Stimulated activated CD8-positive, alpha-beta memory T cell treated with anti-CD3 and anti-CD28 coated beads, Interleukin-4, amount 100 ng/mL, for 1 hour (primary cell): ENCODE results near the gene IMP4.

Source experiments
- DNase-seq, 2 donors: peaks; one replicate each; pipeline ENCODE4 v3.0.0-alpha.2; 2020; ENCODE audit warnings: low read depth in 2 of 2, low spot score in 1 of 2

The IMP4 gene

DNA sequence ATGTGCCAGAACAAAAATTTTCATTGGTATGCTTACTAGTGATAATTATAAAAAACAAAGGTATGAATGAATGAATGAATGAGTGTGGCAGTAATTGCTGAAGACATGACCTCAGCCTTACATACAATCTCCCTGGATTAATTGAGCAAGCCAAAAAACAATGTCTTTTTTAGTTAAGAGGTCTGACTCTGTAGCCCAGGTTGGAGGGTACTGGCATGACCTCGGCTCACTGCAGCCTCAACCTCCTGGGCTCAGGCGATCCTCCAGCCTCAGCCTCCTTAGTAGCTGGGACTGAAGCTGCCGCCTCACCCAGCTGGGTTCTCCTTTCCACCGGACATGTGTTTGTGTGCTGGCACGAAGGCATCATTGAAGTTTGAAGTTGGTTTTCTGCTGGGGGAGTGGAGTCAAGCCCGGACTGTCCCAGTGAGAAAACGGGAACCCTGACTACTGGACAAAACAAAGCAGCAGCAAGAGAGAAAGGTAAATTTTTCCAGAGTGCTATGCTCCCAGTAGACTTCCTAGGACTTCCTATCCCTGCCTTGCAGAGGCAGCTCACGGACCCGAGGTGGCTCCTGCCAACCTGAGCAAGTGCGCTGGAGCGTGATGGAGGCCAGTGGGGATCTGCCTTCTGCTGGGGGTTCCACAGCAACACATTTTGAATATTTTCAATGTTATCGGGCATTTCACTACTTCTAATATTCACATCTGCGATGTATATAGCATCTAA, 6.4 kb upstream of the IMP4 start:
- no peak for DNase-seq

DNA sequence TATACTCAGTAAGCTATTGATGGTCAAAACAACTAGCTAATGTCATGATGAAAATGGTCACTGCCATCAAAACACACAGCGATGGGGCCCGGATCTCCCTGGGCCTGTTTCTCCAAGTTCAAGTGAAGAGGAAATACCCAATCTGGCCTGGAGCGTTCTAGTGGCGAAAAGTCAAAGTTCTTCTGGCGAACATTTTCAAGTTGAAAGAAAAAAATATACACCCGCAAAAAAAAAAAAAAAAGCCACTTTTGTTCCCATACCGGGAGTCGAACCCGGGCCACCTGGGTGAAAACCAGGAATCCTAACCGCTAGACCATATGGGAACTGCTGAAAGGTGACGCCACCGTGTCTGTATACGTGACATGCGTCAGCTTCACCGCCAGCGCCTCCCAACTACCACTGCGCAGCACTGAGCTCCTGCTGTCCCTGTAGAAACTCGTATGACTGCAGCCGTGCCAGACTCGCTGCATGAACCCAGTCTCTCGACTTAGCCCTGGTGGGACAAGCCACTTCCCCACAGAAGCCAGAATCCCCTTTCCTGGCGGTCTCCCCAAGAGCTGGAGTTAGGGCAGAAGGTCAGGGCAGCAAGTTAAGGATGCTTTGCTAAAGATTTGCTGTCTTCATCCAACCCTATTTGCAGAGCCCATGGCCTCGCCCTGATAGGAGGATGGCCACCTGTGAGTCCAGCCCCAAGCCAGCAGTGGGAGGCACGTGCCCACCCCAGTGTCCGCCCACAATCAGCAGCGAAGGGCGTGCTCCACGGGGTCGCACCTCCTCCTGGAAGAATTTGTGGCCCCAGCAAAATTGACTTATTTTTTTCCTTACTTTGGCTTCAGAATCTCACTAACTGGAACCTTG, 5.6 kb upstream of the IMP4 start:
- no peak for DNase-seq

DNA sequence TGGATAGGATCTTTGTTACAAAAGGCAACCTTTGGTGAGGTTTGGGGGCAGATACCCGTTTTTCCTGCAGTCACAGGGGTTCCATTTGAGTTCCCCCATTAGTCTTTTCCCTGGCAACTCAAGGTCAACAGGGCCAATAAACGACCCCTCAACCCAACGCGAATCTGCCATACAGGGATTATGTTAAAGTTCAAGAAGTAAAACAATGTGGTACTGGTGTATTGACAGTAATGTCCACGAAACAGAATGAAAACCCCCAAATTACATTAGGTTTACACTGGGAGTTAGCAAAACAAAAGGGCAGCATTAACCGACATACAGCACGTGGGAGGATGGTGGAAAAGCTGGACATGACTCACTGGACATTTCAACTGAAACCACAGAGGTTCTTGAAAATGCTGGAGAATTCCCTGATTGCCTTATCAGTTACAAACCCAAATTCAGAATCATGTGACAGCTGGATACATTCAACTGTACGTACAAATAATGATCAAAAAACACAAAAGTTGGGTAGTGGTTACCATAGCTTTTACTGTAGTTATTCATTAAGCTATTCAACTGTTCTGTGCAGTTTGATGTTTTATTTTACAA, 4.9 kb upstream of the IMP4 start:
- DNase-seq, result no peak

DNA sequence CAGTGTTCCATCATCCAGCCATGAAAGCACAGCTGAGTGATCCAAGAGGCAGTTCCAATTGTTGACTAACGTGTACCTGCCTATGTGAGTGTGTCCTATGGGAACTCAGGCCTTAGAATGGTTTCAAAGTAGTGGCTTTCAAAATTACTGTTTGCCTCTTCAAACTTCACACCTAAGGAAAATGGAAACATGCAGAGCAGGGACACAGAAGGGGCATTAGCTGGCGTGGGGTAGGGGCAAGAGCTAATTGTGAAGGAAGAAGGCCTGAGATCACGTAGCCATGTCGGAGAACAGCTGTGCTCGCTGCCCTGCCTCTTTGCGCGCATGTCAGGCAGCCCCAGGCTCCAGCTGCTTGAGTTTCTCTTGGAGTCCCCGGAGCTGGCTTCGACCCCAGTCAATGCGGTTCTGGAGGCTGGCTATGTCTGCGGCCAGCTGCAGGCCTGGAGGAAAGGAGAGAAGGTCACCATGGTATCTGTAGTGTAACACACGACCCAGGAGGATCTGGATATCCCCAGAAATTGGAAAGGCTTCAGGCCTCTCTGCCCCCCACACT, 3.8 kb upstream of the IMP4 start:
- DNase-seq, result no peak

DNA sequence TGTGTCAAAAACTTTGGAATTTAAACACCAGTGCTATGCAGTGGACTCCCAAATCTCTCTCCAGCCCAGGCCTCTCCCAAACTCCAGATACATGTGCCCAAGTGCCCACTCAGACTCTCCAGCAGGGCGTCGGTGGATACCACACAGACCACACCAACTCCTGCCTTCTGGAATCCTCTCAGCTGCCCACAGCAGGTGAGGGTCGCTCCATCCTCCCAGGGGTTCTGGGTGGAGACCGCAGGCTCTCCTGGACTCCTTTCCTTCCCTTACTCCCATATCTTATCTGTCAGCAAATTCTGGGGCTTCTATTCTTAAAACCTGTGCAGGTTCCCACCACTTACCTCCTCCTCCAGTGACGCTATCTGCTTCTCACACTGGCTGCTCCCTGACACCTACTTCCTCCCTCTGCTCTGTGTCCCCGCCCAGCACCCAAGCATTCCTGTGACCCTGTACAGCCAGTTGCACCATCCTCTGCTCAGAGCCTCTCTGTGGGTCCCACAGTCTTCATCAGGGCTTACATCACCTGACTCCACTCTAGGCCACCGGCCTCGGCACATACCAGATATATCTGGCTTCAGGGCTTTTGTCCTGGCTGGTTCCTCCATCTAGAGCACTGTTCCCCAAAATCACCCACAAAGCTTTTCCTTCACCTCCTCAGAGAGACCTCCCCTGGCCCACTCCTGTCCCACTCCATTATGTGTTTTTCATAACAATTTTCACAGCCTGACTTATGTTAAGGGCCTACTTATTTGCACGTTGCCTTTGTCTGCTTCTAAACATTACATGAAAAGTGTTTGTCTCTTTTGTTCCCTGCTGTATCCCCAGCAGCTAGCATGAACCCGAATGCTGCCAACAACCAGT, 2.6 kb upstream of the IMP4 start:
- no peak for DNase-seq

DNA sequence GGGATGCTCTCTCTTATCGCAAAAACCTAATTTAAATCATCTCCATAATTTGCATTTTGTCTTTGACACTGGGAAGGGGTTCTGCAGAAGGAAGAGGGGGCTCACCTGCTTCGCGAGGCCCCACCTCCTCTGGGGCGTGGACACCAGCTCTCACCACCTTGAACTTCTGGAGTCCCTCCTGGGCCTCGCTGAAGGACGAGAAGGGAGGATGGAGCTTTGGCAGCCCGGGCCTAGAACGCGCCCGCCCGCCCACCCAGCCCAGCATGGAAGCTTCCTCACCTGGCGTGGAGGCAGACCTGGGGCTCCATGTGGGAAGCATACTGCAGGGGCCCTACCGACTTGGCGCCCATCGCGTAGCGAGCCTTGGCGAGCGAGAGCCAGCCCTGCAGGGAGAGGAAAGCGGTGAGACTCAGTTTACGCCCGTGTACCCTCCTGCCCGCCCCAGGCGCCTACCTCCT, 1.1 kb upstream of the IMP4 start:
- no peak for DNase-seq

DNA sequence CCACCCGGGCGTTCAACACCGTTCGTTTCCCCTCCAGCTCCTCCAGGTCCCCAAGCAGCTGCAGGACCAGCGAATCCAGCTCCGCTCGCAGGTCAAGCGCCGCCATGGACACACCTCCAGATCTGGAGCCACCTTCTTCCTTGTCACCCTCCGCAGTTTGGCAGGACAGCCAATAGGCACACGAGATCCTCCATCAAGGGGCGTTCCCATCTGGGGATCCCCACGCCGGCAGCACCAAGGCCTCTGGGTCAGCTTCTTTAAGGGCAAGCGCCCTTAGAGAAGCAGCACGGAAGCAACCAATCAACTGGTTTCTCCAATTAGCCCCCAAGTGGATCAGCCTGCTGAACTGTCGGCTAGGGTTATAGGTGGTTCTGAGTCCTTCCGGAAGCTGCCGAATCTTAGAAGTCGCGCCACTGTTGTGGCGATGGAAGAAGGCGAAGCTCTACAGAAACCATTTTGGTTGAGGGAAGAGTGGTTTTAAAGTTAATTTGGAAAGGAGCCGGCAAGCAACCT, 621 bp upstream of the IMP4 start:
- DNase-seq, result peak; percentile 53 to 67

DNA sequence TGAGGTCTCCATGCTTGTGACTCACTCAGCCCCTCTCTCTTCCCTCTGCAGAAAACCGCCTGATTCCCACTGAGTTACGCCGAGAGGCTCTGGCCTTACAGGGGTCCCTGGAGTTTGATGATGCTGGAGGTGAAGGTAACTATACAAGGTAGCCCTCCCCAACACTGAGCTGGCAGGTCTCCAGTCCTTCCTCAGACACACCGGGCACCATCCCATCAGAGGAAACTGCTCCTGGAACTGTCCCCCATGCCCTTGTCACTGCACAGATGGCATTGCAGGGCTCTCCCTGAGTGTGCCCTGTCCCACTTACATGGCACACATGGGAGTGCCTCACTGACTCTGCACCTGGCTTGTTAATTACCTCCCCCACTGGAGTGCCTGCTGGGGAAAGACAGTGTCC, 1.9 kb downstream of the IMP4 start:
- no peak for DNase-seq

DNA sequence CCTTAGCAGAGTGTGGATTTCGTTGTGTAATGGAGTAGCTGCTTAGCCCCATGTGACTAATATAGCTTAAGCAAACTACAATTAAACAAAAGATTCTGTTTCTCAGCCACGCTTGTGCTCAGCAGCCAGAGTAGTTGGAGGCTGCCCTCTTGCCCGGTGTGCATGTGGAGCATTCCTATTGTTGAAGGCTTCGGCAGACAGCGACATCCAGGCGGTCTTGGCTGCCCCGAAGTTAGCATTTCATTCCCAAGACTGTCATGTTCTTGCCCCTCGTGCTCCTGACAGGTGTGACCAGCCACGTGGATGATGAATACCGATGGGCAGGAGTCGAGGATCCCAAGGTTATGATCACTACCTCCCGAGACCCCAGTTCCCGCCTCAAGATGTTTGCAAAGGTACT, 2.4 kb downstream of the IMP4 start:
- no peak for DNase-seq

DNA sequence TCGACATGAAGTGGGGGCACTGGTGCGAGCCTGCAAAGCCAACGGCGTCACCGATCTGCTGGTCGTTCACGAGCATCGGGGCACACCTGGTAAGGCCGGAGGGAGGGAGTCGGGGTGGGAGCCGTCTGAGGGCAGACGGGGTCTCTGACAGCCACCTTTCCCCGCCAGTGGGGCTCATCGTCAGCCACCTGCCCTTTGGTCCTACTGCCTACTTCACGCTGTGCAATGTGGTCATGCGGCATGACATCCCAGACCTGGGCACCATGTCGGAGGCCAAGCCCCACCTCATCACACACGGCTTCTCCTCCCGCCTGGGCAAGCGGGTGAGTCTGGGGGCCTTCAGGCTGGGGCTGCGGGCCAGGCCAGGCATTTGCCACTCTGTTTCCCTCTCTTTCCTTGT, 2.9 kb downstream of the IMP4 start:
- DNase-seq, result no peak

DNA sequence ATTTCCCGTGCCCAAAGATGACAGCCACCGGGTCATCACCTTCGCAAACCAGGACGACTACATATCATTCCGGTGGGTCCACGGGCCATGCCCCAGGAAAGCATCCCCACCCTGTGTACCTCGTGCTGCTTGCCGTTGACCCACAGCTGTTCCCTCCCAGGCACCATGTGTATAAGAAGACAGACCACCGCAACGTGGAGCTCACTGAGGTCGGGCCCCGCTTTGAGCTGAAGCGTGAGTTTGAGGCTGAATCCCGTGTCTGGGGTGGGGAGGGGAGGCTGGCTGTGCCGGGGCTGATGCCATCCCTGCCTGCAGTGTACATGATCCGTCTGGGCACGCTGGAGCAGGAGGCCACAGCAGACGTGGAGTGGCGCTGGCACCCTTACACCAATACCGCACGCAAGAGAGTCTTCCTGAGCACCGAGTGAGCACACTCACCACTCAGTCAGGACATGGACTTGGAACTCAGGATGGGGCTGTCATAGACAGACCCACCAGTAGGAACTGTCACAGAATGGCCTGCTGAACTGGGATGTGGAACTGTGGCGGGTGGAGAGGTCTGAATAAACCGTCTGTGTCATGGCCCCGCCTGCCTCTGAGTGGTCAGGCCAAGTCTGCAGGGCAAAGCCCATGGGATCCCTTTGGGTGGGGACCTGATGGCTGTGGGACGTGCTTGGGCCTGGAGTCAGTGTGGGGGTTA, 3.5 kb downstream of the IMP4 start:
- DNase-seq, result no peak

DNA sequence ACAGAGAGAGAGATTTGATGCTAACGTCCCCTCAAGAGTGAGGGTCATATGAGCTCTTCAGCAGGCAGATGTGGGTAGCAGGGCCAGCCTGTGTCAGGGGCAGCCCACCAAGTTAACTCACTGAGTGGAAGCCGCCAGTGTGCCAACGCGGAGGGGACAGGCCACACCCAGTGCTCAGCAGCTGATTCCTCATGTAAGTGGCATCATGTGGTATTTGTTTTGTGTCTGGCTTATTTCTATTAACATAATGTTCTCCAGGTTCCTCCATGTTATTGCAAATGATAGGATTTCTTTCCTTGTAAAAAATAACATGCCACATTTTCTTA, 4.0 kb downstream of the IMP4 start:
- no peak for DNase-seq

DNA sequence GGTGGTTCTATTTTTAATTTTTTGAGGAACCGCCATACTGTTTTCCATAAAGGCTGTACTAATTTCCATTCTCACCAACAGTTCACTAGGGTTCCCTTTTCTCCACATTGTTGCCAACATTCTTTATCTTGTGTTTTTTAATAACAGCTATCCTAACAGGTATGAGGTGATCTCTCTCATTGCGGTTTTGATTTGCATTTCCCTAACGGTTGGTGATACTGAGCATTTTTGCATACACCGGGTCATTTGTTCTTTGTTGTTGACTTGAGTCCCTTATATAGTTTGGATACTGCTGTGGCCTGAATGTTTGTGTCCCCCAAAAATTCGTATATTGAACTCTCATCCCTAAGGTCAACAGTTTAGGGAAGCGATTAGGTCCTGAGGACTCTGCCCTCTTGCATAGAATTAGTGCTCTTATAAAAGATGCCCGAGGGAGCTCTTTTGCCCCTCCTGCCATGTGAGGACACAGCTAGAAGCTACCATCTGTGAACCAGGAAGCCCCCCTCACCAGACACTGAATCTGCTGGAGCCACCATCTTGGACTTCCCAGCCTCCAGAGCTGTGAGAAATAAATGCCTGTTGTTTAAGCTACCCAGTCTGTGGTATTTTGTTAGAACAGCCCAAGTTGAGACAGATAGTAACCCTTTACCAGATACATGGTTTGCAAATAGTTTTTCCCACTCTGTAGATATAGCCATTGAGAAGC, 4.7 kb downstream of the IMP4 start:
- DNase-seq, result no peak

DNA sequence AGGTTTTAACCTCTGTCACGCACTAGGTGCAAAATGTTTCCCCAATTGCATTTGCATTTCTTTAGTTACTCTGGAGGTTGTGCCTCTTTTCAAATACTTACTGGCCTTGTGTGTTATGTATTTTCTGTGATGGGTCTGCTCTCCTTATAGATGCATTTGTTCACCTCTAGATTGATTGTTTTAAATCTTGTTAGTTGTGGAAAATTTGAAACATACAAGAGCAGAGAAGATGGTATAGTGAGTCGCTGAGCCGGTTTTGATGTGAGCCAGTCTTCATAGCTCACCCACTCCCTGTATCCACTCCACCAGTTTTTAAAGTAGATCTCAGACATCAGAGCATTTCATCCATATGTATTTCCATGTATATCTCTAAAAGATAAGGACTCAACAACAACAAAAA, 6.5 kb downstream of the IMP4 start:
- no peak for DNase-seq

DNA sequence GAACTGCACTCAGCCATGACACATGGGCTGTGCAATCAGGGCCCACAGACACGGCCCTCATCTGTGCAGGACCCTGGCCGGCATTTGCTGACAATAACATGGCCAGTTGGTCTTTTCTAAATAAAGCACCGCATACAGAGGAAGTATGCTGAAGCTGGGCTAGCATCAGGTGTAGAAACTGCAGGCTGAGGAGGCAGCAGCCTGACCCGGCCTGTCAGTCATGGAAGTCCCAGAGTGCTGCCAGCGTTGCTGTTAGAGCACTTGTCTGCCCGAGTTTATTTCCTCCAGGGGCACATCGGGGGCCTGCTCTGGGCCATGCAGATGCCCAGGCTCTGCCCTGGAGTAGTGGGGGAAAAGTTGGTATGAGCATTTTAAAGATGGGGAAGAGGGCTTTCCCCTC, 9.0 kb downstream of the IMP4 start:
- no peak for DNase-seq

DNA sequence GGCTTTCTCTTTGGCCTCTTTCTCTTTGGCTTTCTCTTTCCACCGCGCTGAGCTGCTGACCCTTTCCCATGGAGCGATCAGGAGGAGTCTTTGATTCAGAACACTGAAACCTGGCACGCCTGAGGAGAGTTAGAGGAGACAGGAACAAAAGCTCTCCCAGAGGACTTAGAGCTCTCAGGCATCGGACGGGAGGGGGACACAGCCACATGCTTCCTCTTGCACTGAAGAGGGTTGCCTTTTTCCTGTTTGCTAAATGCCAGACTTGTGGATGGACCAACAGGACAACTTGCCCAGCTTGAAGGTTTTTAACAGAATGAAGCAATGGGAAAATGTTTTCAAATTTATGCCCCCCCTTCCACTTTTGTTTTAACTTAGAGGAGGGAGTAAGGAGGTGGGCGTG, 9.5 kb downstream of the IMP4 start:
- no peak for DNase-seq

DNA sequence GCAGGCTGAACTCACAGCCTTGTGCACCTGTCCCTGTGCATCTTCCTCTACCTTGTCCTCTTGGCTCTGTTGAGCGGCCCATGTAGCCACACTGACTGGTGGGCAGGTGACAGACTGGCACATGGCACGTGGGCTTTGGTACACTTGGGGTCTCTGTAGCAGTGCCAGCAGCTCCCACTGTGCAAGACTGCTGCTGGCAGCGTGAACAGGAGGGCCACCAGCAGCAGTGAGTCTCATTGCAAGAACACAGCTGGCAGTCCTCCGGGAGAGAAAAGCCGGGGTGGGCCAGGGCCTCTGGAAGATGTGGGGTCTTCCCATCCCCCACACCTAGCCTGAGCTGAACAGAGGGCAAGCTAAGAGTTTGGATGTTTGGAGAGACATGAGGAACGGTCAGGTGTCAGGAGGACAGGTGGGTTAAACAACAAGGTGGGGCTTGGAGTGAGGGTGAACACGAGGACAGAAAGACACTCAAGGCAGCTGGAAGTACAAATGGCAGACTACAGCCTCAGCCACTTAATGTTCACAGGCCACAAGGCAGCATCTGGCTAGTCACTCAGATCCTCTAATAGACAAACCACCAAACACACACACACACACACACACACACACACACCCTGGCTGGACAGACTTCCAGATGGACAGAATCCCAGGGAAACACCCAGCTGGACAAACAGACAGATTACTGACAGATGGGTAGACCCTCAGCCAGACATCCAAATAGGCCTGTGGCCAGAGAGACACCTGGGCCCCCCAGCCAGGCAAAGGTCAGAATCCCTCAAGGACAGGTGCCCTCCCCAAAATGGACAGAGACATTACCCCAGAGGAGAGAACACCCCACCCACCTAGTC, 10.8 kb downstream of the IMP4 start:
- no peak for DNase-seq

DNA sequence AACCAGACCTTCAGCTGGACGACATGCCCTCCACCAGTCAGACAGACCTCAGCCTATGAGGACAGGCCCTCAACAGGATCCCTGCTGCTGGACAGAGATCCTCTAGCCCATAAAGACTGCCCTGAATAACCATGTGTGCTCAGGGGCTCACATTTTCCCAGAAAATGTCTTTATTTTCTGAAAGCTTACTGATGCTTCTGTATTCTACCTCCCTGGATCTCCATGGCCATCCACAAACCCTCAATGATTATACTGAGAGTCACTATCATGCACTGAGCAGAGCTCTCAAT, 11.4 kb downstream of the IMP4 start:
- DNase-seq, result no peak

DNA sequence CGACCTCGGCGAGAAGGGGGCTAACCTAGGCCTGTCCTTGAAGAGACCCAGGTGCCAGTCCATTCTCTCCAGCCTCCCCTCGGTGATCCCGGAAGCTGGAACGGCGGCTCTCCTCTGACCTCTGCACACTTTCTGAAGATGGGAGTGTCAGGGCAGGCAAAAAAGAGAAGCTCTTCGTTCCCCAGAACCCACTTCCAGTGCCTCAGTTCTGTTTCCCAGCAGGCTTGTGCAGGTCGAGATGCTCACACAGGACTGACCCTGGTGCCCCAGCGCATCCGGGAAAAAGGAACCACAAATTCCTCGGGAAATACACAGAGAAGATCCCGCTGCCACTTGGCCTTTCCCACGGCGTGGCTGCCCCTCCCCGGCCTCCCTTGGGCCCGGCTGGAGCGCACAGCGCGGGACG, 12.5 kb downstream of the IMP4 start:
- DNase-seq, result no peak
